NK-92 (cell line): ENCODE data around the gene PCDHA5.
"Not testable (repeated sequence)": the region's sequence is repeated elsewhere in the genome, so short reads cannot be mapped to it uniquely, and the experiment has no call there.

ENCODE experiments used
- DNase-seq: peaks from one replicate; lab custom pipeline; 2025; ENCODE audit not compliant: unreplicated experiment; lab: John Stamatoyannopoulos, UW

The PCDHA5 gene

GRCh38 chr5:140822969-140823368, 1.6 kb downstream of the PCDHA5 start:
- not testable (repeated sequence) for DNase-seq

- no peak for DNase-seq
These were observed 2.1 kb downstream of the PCDHA5 start for GRCh38 chr5:140823475-140823874.

GRCh38 chr5:140827704-140828361, 6.4 kb downstream of the PCDHA5 start, which contains the start of gene PCDHA6:
Gene PCDHA6 (plus strand): TSS chr5:140827960. CDS start chr5:140828092, 132 bp downstream.
- no peak for DNase-seq

GRCh38 chr5:140828362-140828737, 6.9 kb downstream of the PCDHA5 start:
- no peak for DNase-seq

- not testable (repeated sequence) for DNase-seq
These were observed 8.4 kb downstream of the PCDHA5 start for GRCh38 chr5:140829511-140830501.

- no peak for DNase-seq
These were observed 12.6 kb downstream of the PCDHA5 start, which contains the start of gene PCDHA7 for GRCh38 chr5:140833993-140834392. Gene PCDHA7 (plus strand): TSS chr5:140834269. CDS start chr5:140834384, 115 bp downstream.

GRCh38 chr5:140834439-140835008, 13.1 kb downstream of the PCDHA5 start:
- not testable (repeated sequence) for DNase-seq

- no peak for DNase-seq
These were observed 14.5 kb downstream of the PCDHA5 start for GRCh38 chr5:140835622-140836510.

- DNase-seq = no peak
These were observed 19.9 kb downstream of the PCDHA5 start, which contains the start of gene PCDHA8 for GRCh38 chr5:140840978-140841962. Gene PCDHA8 (plus strand): TSS chr5:140841187. CDS start chr5:140841322, 135 bp downstream.

GRCh38 chr5:140842798-140843733, 21.7 kb downstream of the PCDHA5 start:
- no peak for DNase-seq

- not testable (repeated sequence) for DNase-seq
These were observed 27.0 kb downstream of the PCDHA5 start, which contains the start of gene PCDHA9 for GRCh38 chr5:140848139-140849102. Gene PCDHA9 (plus strand): TSS chr5:140848382. CDS start chr5:140848496, 114 bp downstream.

GRCh38 chr5:140849831-140850634, 28.6 kb downstream of the PCDHA5 start:
- not testable (repeated sequence) for DNase-seq

- DNase-seq = no peak
These were observed 34.6 kb downstream of the PCDHA5 start, which contains the start of gene PCDHA10 for GRCh38 chr5:140855772-140856674. Gene PCDHA10 (plus strand): TSS chr5:140855897. CDS start chr5:140856049, 152 bp downstream.

- no peak for DNase-seq
These were observed 36.0 kb downstream of the PCDHA5 start for GRCh38 chr5:140857177-140857986.
